Neural progenitor cell (in vitro differentiated cells): ENCODE measurements around the gene SLC51B. TPM values are rescaled to one million over a fixed set of nuclear protein-coding genes. Genes with fewer than 3 reads are reported as not detected.

Experiments used
- DNase-seq: peaks from one replicate; pipeline ENCODE4 v3.0.0-alpha.2; 2016; ENCODE audit warnings: low spot score
- H2AFZ ChIP-seq: fragments of 200-600 bp; sonication (generic); replicated peaks from 2 replicates; pipeline ENCODE4 v1.6.1; 2016; ENCODE audit warnings: antibody characterized with exemption
- H3F3A ChIP-seq: fragments of 200-600 bp; sonication (generic); 2 replicates; pipeline ENCODE4 v1.6.1; 2016; ENCODE audit warnings: antibody characterized with exemption, low read depth
- H3K27ac ChIP-seq: fragments of 200-600 bp; sonication (generic); 2 replicates; pipeline ENCODE4 v1.5.1; 2016; ENCODE audit warnings: mild to moderate bottlenecking
- H3K27me3 ChIP-seq: fragments of 200-600 bp; sonication (generic); 2 replicates; pipeline ENCODE4 v1.6.1; 2016; ENCODE audit warnings: mild to moderate bottlenecking, moderate library complexity
- H3K36me3 ChIP-seq: fragments of 200-600 bp; sonication (generic); 2 replicates; pipeline ENCODE4 v1.5.1; 2016
- H3K4me1 ChIP-seq: fragments of 200-600 bp; sonication (generic); 2 replicates; pipeline ENCODE4 v1.6.1; 2016; ENCODE audit warnings: mixed run types
- H3K4me2 ChIP-seq: fragments of 200-600 bp; sonication (generic); 2 replicates; pipeline ENCODE4 v1.6.1; 2016
- H3K4me3 ChIP-seq: fragments of 200-600 bp; sonication (generic); 2 replicates; pipeline ENCODE4 v1.5.1; 2016
- H3K79me2 ChIP-seq: fragments of 200-600 bp; sonication (generic); 2 replicates; pipeline ENCODE4 v1.6.1; 2016; ENCODE audit warnings: low read depth
- H3K9ac ChIP-seq: fragments of 200-600 bp; sonication (generic); 2 replicates; pipeline ENCODE4 v1.6.1; 2016
- H3K9me3 ChIP-seq: fragments of 200-600 bp; sonication (generic); 2 replicates; pipeline ENCODE4 v1.5.1; 2016; ENCODE audit warnings: low read depth
- H4K20me1 ChIP-seq: fragments of 200-600 bp; sonication (generic); 2 replicates; pipeline ENCODE4 v1.6.1; 2016; ENCODE audit warnings: low read depth
- H3K27ac Mint-ChIP-seq: 3 replicates; pipeline ENCODE4 v1.8.0; 2021; ENCODE audit warnings: mixed read lengths
- H3K27me3 Mint-ChIP-seq: 2 replicates; pipeline ENCODE4 v1.8.0; 2022; ENCODE audit warnings: low read depth, mild to moderate bottlenecking, inconsistent platforms, moderate library complexity, mixed read lengths; ENCODE audit not compliant: insufficient read depth
- H3K36me3 Mint-ChIP-seq: 3 replicates; pipeline ENCODE4 v1.8.0; 2021; ENCODE audit warnings: mixed read lengths
- H3K4me1 Mint-ChIP-seq: 3 replicates; pipeline ENCODE4 v1.8.0; 2021; ENCODE audit warnings: mixed read lengths
- H3K4me3 Mint-ChIP-seq: 3 replicates; pipeline ENCODE4 v1.8.0; 2021; ENCODE audit warnings: mild to moderate bottlenecking, moderate library complexity, mixed read lengths
- H3K9me3 Mint-ChIP-seq: 3 replicates; pipeline ENCODE4 v1.8.0; 2020; ENCODE audit warnings: mixed read lengths
- EZH2 ChIP-seq: fragments of 200-600 bp; sonication (generic); IDR thresholded peaks from 2 replicates; pipeline ENCODE4 v1.6.1; 2017; ENCODE audit warnings: antibody characterized with exemption, mild to moderate bottlenecking, moderate library complexity
- EZH2phosphoT487 ChIP-seq: fragments of 200-600 bp; sonication (generic); IDR thresholded peaks from 2 replicates; pipeline ENCODE4 v1.6.1; 2017; ENCODE audit warnings: antibody characterized with exemption
- total RNA-seq: library from RNA; depleted of rRNA; stranded (reverse); fragments of >200 nt; gene quantifications from 2 replicates; pipeline ENCODE4 v1.2.3, GENCODE V29; 2015; ENCODE audit warnings: low replicate concordance
- TF ChIP-seq, protein P1 (sequence below): fragments of 200-600 bp; sonication (generic); IDR thresholded peaks from 2 replicates; pipeline ENCODE4 v1.5.1; 2017; ENCODE audit warnings: antibody characterized with exemption, mild to moderate bottlenecking

Gene SLC51B
- total RNA-seq, 1 donor from 2014 or later, result not detected

DNA sequence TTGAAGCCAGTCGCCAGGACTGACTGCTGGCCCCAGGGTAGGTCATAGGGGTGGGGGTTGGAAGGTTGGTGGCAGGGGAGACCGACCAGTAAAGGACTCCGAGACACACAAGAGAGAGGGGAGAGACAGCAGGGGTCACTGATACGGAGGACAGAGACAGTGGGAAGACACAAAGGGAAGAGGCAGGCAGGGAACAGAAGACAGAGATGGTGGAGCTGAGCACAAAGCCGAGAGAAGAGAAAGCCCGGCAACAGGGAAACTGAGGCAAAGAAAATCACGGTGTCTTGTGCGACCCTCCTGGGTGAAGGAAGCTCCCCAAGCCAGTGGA is 22.1 kb downstream of the SLC51B start:
- Mint-ChIP-seq H3K27ac (no peak overlapping the region), H3K4me3 (peak overlapping the region; percentile 71)

DNA sequence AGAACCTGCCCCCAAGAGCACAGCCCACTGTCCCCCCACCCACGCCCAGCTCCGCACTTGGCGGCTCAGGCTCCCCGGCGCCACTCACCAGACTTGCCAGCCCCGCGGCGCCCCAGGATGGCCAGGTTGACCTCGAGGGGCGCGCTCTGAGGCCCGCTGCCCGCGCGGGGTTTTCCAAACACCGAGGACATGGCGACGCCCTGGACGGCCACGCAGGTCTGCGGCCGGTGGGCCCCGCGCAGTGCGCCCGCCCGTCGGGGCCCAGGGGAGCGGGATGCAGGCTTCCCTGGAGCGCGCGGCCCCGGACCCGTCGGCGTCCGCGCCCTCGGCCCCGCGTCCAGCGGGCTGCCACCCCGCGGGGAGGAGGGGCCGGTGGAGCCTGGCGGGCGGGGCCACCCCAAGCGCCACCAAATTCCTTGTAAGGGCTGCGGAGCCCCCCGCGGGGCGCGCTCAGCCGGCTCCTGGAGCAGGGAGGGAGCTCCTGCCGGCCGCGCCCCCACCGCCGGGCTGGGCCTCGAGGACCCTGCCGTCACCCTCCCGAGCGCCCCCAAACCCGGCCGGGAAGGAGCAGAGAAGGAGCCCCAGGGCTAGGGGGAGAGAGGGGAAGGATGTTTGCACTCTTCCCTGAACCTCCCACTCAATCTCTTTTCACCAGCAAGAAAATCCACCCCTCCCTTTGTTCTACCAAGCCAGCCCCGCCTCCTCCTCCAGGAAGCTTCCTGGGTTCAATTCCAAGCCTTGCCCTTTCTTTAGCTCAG is 22.6 kb downstream of the SLC51B start, which contains the start of gene RASL12:
Gene RASL12 (minus strand): TSS at position 347 of the 758 bp plus-strand sequence. CDS start 156 bp downstream, at position 191.
- H3K27me3 Mint-ChIP-seq, result peaks cover 22% of the 10 kb centered on the region
- Histone ChIP-seq H3K4me2 (peak within 1 kb of the TSS; percentile 95), H3K9ac (no peak within 1 kb of the TSS), H3K4me3 (peak within 1 kb of the TSS; percentile 51), H3K9me3 (no peaks in the 10 kb centered on the region), H4K20me1 (no peaks in the 10 kb centered on the region), H3K4me1 (peaks cover 30% of the 10 kb centered on the region), H3K36me3 (no peaks in the 10 kb centered on the region), H3K27me3 (peaks cover 30% of the 10 kb centered on the region), H3K79me2 (no peaks in the 10 kb centered on the region), H3F3A (peaks cover 37% of the 10 kb centered on the region), H3K27ac (no peak within 1 kb of the TSS), H2AFZ (peak within 1 kb of the TSS; percentile 83)
- TF ChIP-seq, protein P1, sequence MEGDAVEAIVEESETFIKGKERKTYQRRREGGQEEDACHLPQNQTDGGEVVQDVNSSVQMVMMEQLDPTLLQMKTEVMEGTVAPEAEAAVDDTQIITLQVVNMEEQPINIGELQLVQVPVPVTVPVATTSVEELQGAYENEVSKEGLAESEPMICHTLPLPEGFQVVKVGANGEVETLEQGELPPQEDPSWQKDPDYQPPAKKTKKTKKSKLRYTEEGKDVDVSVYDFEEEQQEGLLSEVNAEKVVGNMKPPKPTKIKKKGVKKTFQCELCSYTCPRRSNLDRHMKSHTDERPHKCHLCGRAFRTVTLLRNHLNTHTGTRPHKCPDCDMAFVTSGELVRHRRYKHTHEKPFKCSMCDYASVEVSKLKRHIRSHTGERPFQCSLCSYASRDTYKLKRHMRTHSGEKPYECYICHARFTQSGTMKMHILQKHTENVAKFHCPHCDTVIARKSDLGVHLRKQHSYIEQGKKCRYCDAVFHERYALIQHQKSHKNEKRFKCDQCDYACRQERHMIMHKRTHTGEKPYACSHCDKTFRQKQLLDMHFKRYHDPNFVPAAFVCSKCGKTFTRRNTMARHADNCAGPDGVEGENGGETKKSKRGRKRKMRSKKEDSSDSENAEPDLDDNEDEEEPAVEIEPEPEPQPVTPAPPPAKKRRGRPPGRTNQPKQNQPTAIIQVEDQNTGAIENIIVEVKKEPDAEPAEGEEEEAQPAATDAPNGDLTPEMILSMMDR, result no peak
- TF ChIP-seq EZH2, result no peak
- no peak for TF ChIP-seq EZH2phosphoT487
- no peak within 1 kb of the TSS for H3K27ac Mint-ChIP-seq
- peaks cover 4% of the 10 kb centered on the region for H3K9me3 Mint-ChIP-seq
- H3K4me1 Mint-ChIP-seq, result peaks cover 34% of the 10 kb centered on the region
- H3K4me3 Mint-ChIP-seq, result peak within 1 kb of the TSS; percentile 71
- H3K36me3 Mint-ChIP-seq, result no peaks in the 10 kb centered on the region
- DNase-seq, result peak; percentile 78

More for the DNA sequence above, 22.1 kb downstream of the SLC51B start:
- peaks cover 4% of the 10 kb centered on the region for H3K9me3 Mint-ChIP-seq
- H3K4me1 Mint-ChIP-seq, result peaks cover 34% of the 10 kb centered on the region
- H3K4me1 ChIP-seq, result peaks cover 30% of the 10 kb centered on the region
- H3F3A ChIP-seq, result peaks cover 37% of the 10 kb centered on the region
- no peaks in the 10 kb centered on the region for H3K9me3 ChIP-seq
- no peak overlapping the region for H3K9ac ChIP-seq
- H3K79me2 ChIP-seq, result no peaks in the 10 kb centered on the region
- DNase-seq, result no peak
- H3K27ac ChIP-seq, result no peak overlapping the region
- peak; percentile 23 for TF ChIP-seq EZH2
- TF ChIP-seq EZH2phosphoT487, result no peak
- TF ChIP-seq, protein P1, result no peak
- no peaks in the 10 kb centered on the region for H4K20me1 ChIP-seq
- H3K36me3 Mint-ChIP-seq, result no peaks in the 10 kb centered on the region
- H3K27me3 ChIP-seq, result peaks cover 30% of the 10 kb centered on the region
- H3K4me2 ChIP-seq, result peak overlapping the region; percentile 95
- H2AFZ ChIP-seq, result peak overlapping the region; percentile 83
- peaks cover 22% of the 10 kb centered on the region for H3K27me3 Mint-ChIP-seq
- H3K4me3 ChIP-seq, result peak overlapping the region; percentile 51
- no peaks in the 10 kb centered on the region for H3K36me3 ChIP-seq

DNA sequence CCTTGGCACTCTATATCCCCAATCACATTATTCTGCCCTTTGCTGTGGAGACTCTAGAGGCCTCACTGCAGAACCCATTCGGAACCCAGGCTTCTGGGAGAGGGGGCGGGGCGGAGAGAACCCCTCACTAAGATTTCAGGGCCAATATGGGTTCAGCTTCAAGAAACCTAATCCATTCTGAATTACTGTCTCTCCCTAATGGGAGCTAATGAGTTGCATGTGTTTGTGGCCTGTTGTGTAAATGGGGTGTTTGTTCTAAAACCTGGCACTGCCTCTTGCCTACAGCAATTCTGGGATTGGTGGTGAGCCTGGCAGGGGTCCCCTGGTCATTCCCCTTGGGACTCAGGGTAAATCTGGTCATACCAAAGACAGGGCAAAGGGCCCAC is 23.2 kb downstream of the SLC51B start:
- no peaks in the 10 kb centered on the region for H3K9me3 ChIP-seq
- H3K4me2 ChIP-seq, result peak overlapping the region; percentile 95
- no peaks in the 10 kb centered on the region for H3K79me2 ChIP-seq
- Mint-ChIP-seq H3K27me3 (peaks cover 21% of the 10 kb centered on the region), H3K36me3 (no peaks in the 10 kb centered on the region), H3K9me3 (peaks cover 4% of the 10 kb centered on the region), H3K4me1 (peaks cover 34% of the 10 kb centered on the region), H3K4me3 (peak overlapping the region; percentile 39), H3K27ac (no peak overlapping the region)
- no peaks in the 10 kb centered on the region for H3K36me3 ChIP-seq
- no peak overlapping the region for H3K27ac ChIP-seq
- H4K20me1 ChIP-seq, result no peaks in the 10 kb centered on the region
- H3K9ac ChIP-seq, result no peak overlapping the region
- DNase-seq, result no peak
- TF ChIP-seq, protein P1, result no peak
- TF ChIP-seq EZH2phosphoT487 (no peak), EZH2 (no peak)
- H3K4me1 ChIP-seq, result peaks cover 30% of the 10 kb centered on the region
- peaks cover 30% of the 10 kb centered on the region for H3K27me3 ChIP-seq
- H2AFZ ChIP-seq, result peak overlapping the region; percentile 83
- H3K4me3 ChIP-seq, result peak overlapping the region; percentile 51
- H3F3A ChIP-seq, result peaks cover 37% of the 10 kb centered on the region
